Activated CD4-positive, alpha-beta T cell treated with anti-CD3 and anti-CD28 coated beads for 4 hours (primary cell): Measurements from ENCODE around the gene AMZ1.
"Not testable (repeated sequence)": the region's sequence is repeated elsewhere in the genome, so short reads cannot be mapped to it uniquely, and the experiment has no call there.

ENCODE experiments used
- DNase-seq, 2 donors: peaks; one replicate each; pipeline ENCODE4 v3.0.0-alpha.2; 2020

Gene AMZ1

DNA sequence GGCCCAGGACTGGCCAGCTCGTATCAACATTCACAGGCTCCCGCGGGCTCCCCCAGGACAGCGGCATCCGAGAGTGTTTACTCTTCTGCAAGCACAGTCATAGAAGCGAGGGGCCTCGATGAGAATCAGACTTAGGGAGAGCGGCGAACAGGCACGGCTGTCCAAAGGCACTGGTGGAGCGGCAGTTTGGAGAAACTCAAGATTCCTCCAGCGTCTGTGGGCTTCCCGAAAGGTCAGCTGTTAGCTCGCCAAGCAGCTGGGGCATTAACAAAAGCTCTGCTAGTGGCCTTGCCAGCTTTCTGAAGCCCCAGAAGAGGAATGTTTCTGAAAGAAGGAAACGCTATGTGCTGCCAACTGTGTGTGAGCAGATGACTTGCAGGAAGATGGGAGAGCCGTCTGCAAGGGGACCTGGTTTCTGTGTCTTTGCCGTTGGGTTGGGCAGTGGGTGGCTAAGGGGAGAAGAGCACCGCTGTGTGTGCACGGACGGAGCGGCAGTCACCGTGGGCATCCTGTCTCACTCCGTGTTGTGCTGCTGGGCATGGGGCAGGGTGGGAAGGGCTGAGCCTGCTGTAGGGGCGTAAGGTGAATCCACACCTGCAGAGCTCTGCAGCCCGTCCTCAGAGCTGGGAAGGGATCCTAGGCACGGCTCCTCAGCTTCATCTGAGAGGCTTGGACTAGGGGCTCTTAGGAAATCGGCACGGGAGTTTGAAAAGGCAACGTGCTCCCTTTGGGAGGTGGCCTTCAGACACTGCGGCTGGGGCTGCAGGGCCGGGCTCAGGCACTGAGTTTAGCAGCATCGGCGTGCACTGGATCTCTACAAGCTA lies 42.1 kb downstream of the AMZ1 start:
- no peak for DNase-seq

DNA sequence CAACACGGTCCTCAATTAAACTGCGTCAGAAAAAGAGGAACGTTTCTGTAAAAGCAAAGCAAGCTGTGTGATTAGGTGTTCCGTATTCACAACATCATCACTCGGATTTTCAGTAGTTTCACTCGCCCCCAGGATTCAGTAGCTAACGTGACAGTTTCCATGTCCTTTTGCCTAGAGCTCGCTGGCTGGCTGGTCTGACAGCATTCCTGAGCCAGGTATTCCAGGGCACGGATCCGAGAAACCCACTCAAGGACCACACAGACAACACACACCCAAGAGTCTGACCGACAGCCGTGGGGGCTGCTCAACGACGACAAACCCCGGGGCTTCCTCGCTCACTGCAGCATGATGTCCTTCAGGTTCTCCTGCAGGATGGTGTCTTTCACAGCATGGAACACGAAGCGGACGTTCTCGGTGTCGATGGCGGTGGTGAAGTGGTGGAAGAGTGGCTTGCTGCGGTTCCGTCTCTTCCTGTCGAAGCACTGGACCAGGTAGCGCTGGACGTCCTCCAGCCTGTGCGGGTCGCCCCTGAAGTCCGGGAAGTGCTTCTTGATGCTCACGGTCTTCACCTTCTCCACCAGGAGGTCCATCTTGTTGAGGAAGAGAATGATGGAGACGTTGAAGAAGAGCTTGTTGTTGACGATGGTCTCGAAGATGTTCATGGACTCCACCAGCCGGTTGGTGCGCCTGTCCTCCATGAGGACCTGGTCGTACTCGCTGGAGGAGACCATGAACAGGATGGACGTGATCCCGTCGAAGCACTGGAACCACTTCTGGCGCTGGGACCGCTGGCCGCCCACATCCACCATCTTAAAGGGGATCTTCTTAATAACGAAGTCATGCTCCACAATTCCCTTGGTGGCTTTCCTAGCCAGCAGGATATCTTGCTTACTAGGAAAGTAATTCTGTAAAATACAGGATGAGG lies 43.1 kb downstream of the AMZ1 start:
- no peak for DNase-seq

DNA sequence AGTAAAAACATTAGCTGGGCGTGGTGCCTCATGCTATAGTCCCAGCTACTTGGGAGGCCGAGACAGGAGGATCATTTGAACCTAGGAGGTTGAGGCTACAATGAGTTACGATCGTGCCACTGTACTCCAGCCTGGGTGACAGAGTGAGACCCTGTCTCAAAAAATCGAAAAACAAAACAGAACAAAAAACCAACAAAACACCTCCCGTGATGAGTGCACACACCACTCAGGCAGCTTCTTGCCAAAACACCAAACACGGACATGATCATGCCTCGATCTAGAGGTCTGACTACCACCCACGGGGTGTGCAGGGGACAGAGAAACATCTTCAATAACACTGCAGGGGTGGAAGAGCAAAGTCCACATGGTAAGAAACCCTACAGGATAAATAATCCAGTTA lies 44.4 kb downstream of the AMZ1 start:
- no peak for DNase-seq

DNA sequence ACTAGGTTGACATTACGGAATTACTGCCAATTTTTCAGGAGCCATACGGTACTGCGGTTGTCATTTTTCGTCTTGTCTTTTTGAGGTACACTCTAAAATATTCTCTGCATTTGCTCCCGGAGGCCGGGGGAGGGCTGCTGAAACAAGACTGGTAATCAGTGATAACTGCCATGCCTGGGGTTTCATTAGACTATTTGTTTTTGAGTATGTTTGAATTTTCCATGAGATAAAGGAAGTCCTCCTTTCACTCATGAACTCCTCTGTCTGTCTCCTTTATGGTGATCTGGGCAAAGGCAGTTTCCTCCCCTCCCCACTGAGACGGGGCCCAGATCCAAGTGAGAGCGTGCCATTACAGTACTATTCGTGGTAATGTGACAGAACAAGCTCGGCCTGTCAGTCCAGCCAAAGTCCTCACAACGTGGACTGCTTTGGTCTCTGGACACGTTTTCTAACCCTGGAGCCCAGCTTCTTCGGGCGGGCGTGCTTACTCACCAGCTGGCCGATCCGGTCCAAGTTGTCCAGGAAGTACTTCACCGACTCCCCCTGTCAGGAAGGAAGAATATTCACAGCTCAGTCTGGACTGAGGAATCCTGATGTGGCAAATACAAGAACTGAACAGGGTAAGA lies 45.1 kb downstream of the AMZ1 start:
- no peak for DNase-seq

DNA sequence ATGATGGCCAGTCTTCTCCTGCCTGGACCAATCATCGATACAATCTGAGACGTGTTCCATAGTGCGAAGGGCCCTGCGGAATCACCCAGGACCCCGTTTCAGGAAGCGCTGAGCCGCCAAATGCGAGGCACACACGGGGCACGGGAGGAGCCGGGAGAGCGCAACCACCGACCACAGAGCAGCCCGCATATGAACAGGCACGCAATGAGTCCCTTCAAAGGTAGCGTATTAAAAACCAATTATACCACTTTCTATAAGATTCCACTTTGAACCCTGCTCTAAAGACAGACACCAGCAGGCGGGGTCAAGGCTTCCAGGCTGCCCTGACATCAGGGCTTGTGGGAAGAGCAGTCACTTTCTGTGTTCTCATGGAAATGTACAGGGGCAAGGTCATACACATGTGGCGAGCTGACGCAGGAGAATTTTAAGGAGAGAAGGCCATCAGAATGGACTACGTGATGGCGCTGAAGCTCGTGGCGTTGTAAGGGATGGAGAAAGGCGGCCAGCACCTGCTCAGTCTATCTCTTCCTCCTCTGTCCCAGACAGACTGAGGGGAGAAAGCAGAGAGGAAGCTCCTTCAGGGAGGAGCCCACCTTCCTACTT lies 46.2 kb downstream of the AMZ1 start:
- no peak for DNase-seq

DNA sequence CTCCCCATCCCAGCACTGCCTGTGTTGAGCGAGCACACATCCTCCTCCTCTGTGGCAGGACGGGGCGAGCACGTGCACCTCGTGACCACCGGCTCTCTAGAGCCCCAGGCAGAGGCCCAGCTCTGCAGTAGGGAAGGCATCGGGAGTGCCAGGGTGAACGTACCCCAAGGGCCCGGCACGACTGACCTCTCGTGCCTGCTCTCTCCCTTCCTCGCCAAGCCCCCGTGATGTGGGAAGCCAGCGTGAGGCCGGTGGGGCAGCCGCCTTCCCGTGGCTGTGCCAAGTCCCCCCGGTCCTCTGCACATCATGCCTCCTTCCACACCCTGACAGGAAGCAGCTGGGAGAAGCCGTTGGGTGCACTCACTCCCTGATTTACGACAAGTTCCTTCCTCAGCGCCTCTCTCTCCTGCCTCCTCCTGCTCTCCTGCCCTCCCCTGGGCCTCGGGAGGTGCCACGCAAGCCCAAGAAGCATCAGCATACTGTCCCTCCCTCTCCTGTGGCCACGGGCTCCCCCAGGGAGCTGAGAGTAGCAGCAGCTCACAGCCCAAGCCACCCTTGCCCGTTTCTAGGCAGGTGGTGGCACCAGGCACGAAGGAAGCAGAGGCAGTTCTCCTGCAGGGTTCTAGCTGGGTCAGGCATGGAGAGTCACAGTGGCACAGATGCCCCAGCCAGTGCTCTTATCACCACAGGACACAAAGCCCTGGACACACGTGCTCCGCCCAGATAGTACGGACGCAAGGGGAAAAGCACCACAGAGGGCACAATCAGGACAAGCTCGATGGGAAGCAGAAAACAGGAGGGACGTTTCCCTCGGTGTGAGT lies 47.0 kb downstream of the AMZ1 start:
- no peak for DNase-seq

DNA sequence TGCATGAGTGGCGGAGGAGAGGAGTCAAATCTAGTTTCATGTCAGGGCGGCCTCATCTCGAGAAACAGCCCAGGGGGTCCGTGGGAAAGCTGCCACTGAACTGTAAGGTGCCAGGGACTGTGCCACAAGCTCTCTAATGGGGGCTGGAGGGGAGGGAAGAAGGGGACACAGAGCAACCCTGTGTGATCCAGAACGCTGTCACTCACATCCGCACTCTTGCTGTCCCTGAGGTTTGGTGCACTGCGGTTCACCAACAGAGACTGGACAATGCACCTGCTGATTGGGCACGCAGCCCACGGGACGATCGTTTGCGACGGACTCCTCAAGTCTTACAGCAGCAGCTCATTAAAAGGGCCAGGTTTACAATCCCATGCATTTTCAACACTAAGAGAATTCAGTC lies 47.7 kb downstream of the AMZ1 start:
- no peak for DNase-seq

DNA sequence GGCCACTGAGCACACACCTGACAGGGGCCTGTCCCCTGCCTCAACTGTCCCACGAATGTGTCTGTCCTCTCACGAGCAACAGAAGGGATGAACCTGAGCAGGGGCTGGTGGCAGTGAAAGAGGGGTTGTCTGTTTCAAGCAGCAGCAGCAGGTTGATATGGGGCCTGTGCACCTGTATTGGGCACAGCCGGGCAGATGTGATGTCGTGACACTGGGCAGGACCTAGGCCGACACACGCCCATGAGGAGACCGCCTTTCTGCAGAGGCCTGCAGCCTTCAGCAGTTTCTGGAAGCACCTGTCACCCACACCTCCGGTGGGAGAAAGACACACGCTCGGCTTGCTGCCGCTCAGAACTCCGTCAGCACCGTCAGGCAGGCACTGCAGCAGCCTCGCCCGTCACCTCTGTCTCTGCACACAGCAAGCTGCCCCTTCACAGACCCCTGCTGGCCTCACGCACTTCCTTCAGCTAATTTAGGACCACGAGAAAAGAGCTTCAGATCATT lies 48.5 kb downstream of the AMZ1 start:
- DNase-seq: no peak

DNA sequence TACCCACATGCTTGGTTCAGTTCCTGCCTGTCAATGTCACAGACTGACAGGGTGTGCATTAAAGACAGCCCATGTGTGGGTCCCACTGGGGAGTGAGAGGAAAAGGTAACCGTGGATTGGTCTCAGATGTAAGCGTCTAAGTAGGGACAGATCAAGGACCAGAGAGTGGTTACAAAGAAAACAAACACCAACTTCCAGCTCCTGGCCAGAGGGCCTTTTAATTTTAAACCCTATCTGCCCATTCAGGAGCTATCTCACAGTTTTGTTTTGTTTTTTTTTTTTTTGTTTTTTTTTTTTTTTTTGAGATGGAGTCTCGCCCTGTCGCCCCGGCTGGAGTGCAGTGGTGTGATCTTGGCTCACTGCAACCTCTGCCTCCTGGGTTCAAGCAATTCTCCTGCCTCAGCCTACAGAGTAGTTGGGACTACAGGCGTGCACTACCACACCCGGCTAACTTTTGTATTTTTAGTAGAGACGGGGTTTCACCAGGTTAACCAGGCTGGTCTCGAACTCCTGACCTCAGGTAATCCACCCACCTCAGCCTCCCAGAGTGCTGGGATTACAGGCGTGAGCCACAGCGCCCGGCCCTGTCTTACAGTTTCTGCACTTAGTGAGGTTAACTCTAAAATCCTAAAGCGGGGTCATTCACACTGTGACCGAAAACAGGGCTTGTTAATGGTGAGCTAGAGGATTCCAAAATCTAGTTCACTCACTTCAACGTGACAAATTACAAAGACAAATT lies 49.2 kb downstream of the AMZ1 start:
- DNase-seq: not testable (repeated sequence)

DNA sequence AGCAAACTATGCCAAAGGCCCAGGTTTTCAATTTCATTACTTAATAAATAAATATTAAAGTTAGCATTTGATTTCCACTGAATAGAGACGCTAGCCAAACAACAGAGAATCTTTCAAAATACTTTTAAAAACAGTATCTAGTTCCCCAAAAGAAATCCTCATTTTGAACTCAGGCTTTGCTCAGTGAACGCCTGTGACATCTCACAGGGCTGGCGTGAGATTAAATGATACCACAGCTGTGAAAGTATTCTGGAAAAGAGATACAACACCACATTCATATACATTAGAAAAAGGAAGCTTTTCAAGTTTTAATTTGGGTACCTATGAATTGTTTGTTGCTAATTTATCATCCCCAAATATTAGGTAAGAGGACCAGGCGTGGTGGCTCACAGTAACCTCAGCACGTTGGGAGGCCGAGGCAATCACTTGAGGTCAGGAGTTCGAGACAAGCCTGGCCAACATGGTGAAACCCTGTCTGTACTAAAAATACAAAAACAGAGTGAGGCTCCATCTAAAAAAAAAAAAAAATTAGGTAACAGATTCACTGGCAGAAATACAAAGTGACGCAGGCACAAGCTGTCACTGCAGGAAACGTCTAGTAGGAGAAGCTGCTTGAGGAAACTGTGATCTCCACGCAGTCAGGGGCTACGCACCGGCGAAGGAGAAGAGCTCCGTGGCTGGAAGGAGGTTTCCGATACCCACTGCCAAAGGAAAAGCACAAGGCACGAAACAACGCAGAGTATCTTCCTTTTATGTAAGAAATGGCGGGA lies 50.0 kb downstream of the AMZ1 start:
- DNase-seq: no peak

DNA sequence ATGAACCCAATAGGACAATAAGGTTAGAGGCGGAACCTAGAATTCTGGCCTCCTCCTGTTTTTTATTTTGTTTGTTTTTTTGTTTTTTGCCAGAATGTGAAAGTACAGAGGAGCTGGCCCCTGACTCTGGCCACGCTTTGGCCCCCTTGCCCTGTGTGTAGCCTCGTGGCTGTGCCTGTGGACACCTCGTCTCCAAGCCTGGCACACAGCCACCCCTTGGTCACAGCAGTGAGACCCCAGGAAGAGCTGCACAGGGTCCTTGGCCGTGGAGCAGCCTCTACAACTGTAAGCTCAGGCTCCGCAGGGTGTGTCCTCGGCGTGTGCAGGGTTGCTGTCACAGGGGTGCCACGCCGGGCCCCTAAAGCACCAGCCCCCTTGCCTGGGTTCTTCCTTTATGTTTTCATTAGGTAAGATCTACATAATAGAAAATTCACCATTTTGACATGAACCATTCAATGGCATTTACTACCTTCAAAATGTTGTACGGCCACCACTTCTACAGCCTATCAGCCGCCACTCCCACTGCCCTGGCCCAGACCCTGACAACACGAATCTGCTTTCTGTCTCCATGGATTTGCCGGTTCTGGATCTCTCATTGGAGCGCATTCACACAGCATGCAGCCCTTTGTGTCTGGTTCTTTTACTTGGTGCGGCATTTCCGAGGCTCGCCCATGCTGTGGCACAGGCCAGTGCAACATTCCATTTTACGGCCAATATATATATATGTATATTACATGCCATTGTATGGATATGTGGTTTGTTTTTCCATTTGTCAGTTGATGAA lies 51.0 kb downstream of the AMZ1 start:
- DNase-seq: no peak

DNA sequence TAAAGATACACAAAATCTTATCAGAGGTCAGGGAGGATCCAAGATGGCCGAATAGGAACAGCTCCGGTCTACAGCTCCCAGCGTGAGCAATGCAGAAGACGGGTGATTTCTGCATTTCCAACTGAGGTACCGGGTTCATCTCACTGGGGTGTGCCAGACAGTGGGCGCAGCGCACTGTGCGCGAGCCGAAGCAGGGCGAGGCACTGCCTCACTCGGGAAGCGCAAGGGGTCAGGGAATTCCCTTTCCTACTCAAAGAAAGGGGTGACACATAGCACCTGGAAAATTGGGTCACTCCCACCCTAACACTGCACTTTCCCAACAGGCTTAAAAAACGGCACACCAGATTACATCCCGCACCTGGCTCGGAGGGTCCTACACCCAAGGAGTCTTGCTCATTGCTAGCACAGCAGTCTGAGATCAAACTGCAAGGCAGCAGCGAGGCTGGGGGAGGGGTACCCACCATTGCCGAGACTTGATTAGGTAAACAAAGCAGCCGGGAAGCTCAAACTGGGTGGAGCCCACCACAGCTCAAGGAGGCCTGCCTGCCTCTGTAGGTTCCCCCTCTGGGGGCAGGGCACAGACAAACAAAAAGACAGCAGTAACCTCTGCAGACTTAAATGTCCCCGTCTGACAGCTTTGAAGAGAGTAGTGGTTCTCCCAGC lies 55.7 kb downstream of the AMZ1 start:
- not testable (repeated sequence) for DNase-seq

DNA sequence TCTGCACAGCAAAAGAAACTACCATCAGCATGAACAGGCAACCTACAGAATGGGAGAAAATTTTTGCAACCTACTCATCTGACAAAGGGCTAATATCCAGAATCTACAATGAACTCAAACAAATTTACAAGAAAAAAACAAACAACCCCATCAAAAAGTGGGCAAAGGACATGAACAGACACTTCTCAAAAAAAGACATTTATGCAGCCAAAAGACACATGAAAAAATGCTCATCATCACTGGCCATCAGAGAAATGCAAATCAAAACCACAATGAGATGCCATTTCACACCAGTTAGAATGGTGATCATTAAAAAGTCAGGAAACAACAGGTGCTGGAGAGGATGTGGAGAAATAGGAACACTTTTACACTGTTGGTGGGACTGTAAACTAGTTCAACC lies 60.7 kb downstream of the AMZ1 start:
- DNase-seq: not testable (repeated sequence)

DNA sequence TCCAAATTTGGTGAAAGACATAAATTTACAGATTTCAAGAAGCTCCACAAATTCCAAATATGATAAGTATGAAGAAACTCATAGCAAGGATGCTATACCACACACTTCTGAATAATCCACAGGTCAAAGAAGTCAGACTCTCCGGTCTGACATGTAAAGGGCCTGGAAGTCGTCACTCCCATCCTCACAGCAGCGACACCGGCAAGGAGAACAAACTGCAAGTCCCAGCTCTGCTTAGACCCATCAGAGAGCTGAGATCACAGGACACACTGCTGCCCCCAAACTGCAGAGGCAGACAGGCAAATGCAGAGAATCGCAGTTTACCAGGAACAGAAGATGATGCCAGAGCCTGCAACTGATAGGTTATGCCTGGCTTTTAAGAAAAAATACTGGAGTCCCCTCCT lies 62.0 kb downstream of the AMZ1 start:
- no peak for DNase-seq

DNA sequence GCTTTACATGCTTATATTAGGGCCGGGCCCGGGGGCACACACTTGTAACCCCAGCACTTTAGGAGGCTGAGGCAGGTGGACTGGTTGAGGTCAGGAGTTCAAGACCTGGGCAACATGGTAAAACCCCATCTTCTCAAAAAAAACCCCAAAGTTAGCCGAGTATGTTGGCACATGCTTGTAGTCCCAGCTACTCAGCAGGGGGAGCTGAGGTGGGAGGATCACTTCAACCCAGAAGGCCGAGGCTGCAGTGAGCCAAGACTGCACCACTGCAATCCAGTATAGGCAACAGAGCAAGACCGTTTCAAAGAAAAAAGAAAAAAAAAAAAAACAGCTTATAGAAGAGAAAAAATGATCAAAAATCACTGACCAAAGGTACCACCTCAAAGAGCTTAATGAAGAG lies 63.1 kb downstream of the AMZ1 start:
- no peak for DNase-seq

DNA sequence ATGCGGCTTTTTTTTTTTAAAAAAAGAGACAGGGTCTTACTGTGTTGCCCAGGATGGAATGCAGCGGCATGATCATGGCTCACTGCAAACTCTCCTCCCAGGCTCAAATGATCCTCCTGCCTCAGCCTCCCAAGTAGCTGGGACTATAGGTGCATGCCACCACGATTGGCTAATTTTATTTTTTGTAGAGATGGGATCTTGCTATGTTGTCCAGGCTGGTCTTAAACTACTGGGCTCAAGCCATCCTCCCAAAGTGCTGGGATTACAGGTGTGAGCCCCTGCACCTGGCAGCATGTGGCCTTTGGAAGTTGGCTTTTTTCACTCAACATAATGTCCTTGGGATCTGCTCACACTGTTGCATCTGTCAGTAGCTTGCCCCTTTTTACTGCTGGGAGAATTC lies 65.1 kb downstream of the AMZ1 start:
- DNase-seq: no peak

DNA sequence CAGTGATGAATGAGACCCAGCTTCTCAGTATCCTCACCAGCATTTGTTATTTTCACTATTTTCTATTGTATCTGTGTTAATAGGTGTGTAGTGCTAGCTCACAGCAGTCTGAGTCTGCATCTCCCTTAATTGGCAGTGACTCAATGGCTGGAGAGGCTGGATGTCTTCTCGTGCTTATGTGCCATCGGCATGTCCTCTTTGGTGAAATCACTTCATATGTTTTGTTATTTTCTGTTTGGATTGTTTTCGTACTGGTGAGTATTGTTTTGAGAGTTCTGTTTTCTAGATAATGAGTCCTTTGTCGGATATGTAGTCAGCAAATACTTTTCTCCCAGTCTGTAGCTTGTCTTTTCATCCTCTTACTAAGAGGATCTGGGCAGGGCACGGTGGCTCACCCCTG lies 66.1 kb downstream of the AMZ1 start:
- DNase-seq: no peak

DNA sequence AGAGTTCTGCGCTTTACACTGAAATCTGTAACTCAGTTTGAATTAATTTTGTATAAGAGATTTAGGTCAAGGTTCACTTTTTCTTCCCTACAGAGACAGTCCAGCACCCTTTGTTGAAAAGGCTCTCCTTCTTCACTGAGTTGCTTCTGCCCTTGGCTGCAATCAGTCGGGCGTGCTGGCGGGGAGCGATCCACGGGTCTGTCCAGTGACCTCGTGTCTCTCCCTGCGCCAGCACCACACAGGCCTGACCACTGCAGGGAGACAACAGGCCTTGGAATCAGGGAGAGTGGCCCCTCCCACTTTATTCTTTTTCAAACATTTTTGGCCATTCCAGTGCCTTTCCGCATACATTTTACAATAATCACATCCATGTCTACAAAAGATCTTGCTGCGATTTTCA lies 66.9 kb downstream of the AMZ1 start:
- no peak for DNase-seq

DNA sequence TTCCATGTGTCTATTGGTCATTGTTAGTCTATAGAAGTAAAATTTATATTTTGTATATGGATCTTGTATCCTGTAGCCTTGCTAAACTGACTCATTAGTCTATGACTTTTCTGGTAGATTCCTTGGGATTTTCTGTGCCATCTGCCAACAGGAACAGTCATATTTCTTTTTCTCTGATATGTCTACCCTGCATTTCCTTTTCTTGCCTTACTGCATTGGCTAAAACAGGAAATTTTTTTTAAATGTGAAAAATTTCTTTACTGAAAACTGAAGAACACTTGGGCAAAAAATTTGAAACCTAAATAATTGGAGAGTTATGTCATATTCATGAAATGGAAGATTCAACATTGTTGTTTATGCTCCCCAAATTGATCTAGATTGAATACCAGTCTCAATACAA lies 67.5 kb downstream of the AMZ1 start:
- DNase-seq: no peak
